RWPE2 (cell line): ENCODE measurements around the gene CYP24A1.

ENCODE experiments used
- ATAC-seq: fragments of 200-7000 bp; cut with Tn5 transposase; 3 replicates; pipeline ENCODE4 v1.9.1; 2021; ENCODE audit warnings: low read depth
- DNase-seq: peaks from one replicate; pipeline ENCODE4 v3.0.0-alpha.2; 2020; ENCODE audit warnings: low spot score
- H3K27ac ChIP-seq: fragments of 450-650 bp; 2 replicates; pipeline ENCODE4 v1.5.1; 2017; ENCODE audit warnings: mild to moderate bottlenecking; ENCODE audit not compliant: poor library complexity, severe bottlenecking
- H3K27me3 ChIP-seq: fragments of 250-450 bp; sonication (Bioruptor Pico); 2 replicates; pipeline ENCODE4 v1.5.1; 2021; ENCODE audit warnings: mild to moderate bottlenecking, moderate library complexity; ENCODE audit not compliant: insufficient read depth, poor library complexity, severe bottlenecking
- H3K36me3 ChIP-seq: fragments of 250-450 bp; sonication (Bioruptor Pico); 2 replicates; pipeline ENCODE4 v1.5.1; 2020; ENCODE audit warnings: low read depth, mild to moderate bottlenecking, moderate library complexity
- H3K4me1 ChIP-seq: fragments of 250-450 bp; sonication (Bioruptor Pico); 2 replicates; pipeline ENCODE4 v1.5.1; 2021; ENCODE audit warnings: mild to moderate bottlenecking, moderate library complexity; ENCODE audit not compliant: insufficient read depth, poor library complexity, severe bottlenecking
- H3K4me3 ChIP-seq: fragments of 250-450 bp; sonication (Bioruptor Pico); 2 replicates; pipeline ENCODE4 v1.5.1; 2021; ENCODE audit warnings: mild to moderate bottlenecking, moderate library complexity; ENCODE audit not compliant: severe bottlenecking
- H3K9me3 ChIP-seq: fragments of 250-450 bp; sonication (Bioruptor Pico); 2 replicates; pipeline ENCODE4 v1.5.1; 2021; ENCODE audit warnings: mild to moderate bottlenecking, moderate library complexity; ENCODE audit not compliant: severe bottlenecking
- TF ChIP-seq, protein P1 (sequence below): fragments of 450-650 bp; IDR thresholded peaks from one replicate; pipeline ENCODE4 v1.5.1; 2017; ENCODE audit warnings: mild to moderate bottlenecking, moderate library complexity; ENCODE audit not compliant: poor library complexity, severe bottlenecking

CYP24A1 gene

DNA sequence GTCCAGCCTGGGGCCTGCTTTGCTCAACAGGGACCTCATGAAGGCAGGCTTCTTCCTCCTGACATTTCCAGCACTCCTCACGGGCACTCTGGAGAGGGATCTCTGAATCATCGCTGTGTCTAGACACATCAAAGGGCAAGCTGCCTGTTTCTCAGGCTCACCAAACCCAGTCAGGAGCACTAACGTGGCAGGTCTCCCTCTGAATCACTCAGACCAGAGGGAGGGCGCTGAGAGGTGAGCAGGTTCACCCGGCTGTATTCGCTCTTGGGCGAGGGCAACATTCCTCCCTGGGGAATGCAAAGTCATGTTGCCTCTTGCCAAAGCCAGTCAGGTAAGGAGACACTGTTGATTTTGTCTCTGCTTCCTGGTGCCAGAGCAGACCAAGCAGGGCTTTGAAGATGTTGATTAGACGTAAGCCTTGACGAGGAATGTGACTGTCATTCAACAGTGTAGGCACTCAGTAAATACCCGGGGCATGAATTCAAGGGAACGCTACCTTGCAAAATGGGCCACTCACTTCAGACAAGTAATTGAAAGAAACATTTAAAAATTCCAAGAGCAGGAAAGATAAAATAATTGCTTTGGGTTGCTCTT is 50.1 kb downstream of the CYP24A1 start:
- Histone ChIP-seq H3K36me3 (no peaks in the 10 kb centered on the region), H3K27ac (peak overlapping the region; percentile 99), H3K27me3 (no peaks in the 10 kb centered on the region), H3K9me3 (no peaks in the 10 kb centered on the region), H3K4me3 (no peak overlapping the region), H3K4me1 (peaks cover 41% of the 10 kb centered on the region)
- DNase-seq: peak; percentile 100
- peak; percentile 90 for ATAC-seq
- TF ChIP-seq, protein P1, sequence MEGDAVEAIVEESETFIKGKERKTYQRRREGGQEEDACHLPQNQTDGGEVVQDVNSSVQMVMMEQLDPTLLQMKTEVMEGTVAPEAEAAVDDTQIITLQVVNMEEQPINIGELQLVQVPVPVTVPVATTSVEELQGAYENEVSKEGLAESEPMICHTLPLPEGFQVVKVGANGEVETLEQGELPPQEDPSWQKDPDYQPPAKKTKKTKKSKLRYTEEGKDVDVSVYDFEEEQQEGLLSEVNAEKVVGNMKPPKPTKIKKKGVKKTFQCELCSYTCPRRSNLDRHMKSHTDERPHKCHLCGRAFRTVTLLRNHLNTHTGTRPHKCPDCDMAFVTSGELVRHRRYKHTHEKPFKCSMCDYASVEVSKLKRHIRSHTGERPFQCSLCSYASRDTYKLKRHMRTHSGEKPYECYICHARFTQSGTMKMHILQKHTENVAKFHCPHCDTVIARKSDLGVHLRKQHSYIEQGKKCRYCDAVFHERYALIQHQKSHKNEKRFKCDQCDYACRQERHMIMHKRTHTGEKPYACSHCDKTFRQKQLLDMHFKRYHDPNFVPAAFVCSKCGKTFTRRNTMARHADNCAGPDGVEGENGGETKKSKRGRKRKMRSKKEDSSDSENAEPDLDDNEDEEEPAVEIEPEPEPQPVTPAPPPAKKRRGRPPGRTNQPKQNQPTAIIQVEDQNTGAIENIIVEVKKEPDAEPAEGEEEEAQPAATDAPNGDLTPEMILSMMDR: peak; percentile 59

DNA sequence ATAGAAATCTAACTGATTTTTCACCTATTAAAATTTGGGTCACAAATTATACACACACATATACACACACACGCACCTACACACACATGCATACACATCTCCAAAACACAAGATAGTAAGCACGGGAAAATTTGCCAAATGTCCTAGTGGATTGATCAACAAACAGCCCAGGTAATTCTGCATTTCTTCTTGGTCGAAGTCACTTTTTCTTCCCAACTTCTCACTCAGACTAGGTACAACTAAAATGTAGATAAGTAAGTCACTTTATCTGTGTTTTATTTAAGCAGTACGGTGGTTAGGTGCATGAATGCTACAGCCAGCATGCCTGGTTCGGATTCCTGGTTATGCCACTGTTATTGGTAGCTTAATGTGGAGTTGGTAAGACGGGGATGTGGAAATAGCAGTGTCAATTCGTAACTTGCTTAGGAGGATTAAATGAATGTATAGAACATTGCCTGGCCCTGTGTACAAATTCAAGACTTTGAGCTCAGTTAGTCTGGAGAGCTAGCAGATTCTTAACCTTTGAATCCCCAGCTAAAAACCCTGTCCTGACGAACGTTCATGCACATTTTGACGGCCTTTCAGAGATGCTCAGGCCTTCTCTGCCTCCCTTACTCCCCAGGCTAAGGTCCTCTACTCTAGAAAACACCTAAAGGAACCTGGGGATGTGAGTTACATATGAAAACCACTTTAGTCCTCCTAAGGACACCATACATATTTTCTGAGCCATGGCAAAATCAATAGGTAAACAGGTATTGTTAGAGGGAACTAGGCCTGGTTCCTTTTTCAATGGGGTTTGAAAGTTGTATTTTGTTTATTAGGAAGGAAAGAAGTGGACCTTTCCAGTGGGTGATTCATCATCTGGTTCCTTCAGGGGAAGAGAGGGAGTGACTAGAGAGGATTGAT is 50.9 kb downstream of the CYP24A1 start:
- ATAC-seq: no peak
- peak overlapping the region; percentile 99 for H3K27ac ChIP-seq
- DNase-seq: no peak
- peaks cover 35% of the 10 kb centered on the region for H3K4me1 ChIP-seq
- no peak overlapping the region for H3K4me3 ChIP-seq
- no peaks in the 10 kb centered on the region for H3K36me3 ChIP-seq
- TF ChIP-seq, protein P1: no peak
- no peaks in the 10 kb centered on the region for H3K27me3 ChIP-seq
- H3K9me3 ChIP-seq: no peaks in the 10 kb centered on the region

DNA sequence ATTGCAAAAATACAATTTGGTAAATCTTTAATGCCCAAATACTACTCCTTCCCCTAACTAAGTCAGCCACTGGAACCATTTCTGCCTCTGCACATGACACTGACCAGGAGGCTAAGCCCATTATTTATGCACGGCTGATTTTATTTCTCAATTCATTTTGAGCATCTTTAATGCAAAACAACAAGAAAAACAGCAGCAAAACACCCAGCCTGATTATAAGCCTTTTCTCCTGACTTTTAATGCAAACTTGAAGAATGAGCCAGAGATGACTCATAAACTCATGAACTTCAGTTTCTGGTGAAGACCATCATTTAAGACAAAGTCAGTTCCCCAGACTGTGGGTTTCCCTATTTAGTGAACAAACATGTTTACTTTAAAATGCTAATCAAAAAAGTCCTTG is 51.6 kb downstream of the CYP24A1 start:
- peak overlapping the region; percentile 99 for H3K27ac ChIP-seq
- peaks cover 33% of the 10 kb centered on the region for H3K4me1 ChIP-seq
- TF ChIP-seq, protein P1: no peak
- no peak overlapping the region for H3K4me3 ChIP-seq
- H3K36me3 ChIP-seq: no peaks in the 10 kb centered on the region
- ATAC-seq (no peak), DNase-seq (no peak)
- no peaks in the 10 kb centered on the region for H3K9me3 ChIP-seq
- H3K27me3 ChIP-seq: no peaks in the 10 kb centered on the region

DNA sequence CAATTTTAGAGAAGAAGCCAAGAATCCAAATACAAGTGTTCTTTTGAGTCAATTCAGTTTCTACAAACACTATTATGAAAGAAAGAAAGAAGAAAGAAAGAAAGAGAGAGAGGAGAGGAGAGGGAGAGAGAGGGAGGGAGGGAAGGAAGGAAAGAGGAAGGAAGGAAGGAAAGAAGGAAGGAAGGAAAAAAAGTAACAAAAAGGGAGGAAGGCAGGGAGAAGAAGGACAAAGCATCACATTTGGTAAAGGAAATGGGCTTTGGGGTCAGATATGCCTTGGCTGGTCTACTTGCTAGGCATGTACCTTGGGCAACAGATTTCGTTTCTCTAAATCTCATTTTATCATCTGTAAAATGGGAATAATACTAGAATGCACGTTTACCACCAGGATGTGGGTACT is 54.0 kb downstream of the CYP24A1 start:
- H3K4me3 ChIP-seq: no peak overlapping the region
- no peaks in the 10 kb centered on the region for H3K36me3 ChIP-seq
- ATAC-seq (no peak), DNase-seq (no peak)
- TF ChIP-seq, protein P1: no peak
- H3K4me1 ChIP-seq: peaks cover 48% of the 10 kb centered on the region
- no peak overlapping the region for H3K27ac ChIP-seq
- H3K27me3 ChIP-seq: no peaks in the 10 kb centered on the region
- no peaks in the 10 kb centered on the region for H3K9me3 ChIP-seq
